IMR-90 (cell line): ENCODE results near the gene CARS2. TPM values are rescaled to one million over a fixed set of nuclear protein-coding genes. Genes with fewer than 3 reads are reported as not detected.
A peak's percentile ranks its signal among the peaks of the same experiment; 100 is the strongest.

Source experiments
- ATAC-seq: fragments of 200-7000 bp; cut with Tn5 transposase; 2 replicates; pipeline ENCODE4 v1.9.1; 2020; ENCODE audit warnings: low read depth, mild to moderate bottlenecking, moderate library complexity
- BruUV-seq: library from RNA; stranded (reverse); fragments of 400-500 nt; replicated peaks from 2 replicates; lab custom pipeline; 2021; lab: Mats Ljungman, UMichigan
- CTCF ChIA-PET: fragments of 300-600 bp; formaldehyde crosslinking; extraction: SDS; loops from one replicate; lab custom pipeline; 2021; ENCODE audit warnings: antibody characterized with exemption; lab: Yijun Ruan, JAX
- POLR2A ChIA-PET: fragments of 300-600 bp; sonication (Branson Sonifier 250); formaldehyde crosslinking; loops from one replicate; lab custom pipeline; 2022; ENCODE audit warnings: antibody characterized with exemption; ENCODE audit not compliant: unreplicated experiment; lab: Charles Lee
- DNase-seq: peaks from one replicate; pipeline ENCODE4 v3.0.0; 2013
- H2AFZ ChIP-seq: replicated peaks from 2 replicates; pipeline ENCODE3; 2013; ENCODE audit warnings: low read length, mild to moderate bottlenecking; ENCODE audit not compliant: poor library complexity
- H2AK5ac ChIP-seq: 2 replicates; pipeline ENCODE4 v1.6.1; 2013; ENCODE audit warnings: low read depth, low read length, inconsistent platforms
- H2AK9ac ChIP-seq: replicated peaks from 2 replicates; pipeline ENCODE3; 2013; ENCODE audit warnings: mild to moderate bottlenecking, low read depth, low read length, moderate library complexity; ENCODE audit not compliant: poor library complexity
- H2BK120ac ChIP-seq: 2 replicates; pipeline ENCODE4 v1.6.1; 2013; ENCODE audit warnings: low read depth, low read length, inconsistent platforms
- H2BK15ac ChIP-seq: 3 replicates; pipeline ENCODE4 v1.6.1; 2013; ENCODE audit warnings: low read depth, low read length, inconsistent platforms
- H2BK20ac ChIP-seq: 2 replicates; pipeline ENCODE4 v1.6.1; 2013; ENCODE audit warnings: low read depth, mild to moderate bottlenecking, inconsistent platforms, low read length, moderate library complexity
- H2BK5ac ChIP-seq: 2 replicates; pipeline ENCODE4 v1.6.1; 2013; ENCODE audit warnings: mild to moderate bottlenecking, low read depth, low read length, inconsistent platforms; ENCODE audit not compliant: poor library complexity, severe bottlenecking
- H3K14ac ChIP-seq: replicated peaks from 2 replicates; pipeline ENCODE4 v1.6.1; 2013; ENCODE audit warnings: low read depth, low read length, inconsistent platforms
- H3K18ac ChIP-seq: 2 replicates; pipeline ENCODE4 v1.6.1; 2013; ENCODE audit warnings: low read depth, low read length, control low read depth
- H3K23ac ChIP-seq: 2 replicates; pipeline ENCODE4 v1.6.1; 2013; ENCODE audit warnings: low read depth, low read length, inconsistent platforms
- H3K27ac ChIP-seq: 2 replicates; pipeline ENCODE4 v1.5.1; 2013; ENCODE audit warnings: mild to moderate bottlenecking, control low read depth, low read length; ENCODE audit not compliant: insufficient read depth
- H3K27me3 ChIP-seq: 2 replicates; pipeline ENCODE4 v1.6.1; 2013; ENCODE audit warnings: low read length; ENCODE audit not compliant: control insufficient read depth, insufficient read depth
- H3K36me3 ChIP-seq: 2 replicates; pipeline ENCODE4 v1.6.1; 2013; ENCODE audit warnings: low read length, mixed read lengths; ENCODE audit not compliant: control insufficient read depth, insufficient read depth
- H3K4ac ChIP-seq: 2 replicates; pipeline ENCODE4 v1.6.1; 2013; ENCODE audit warnings: low read depth, low read length, inconsistent platforms
- H3K4me1 ChIP-seq: 2 replicates; pipeline ENCODE4 v1.6.1; 2013; ENCODE audit warnings: low read length, mixed read lengths; ENCODE audit not compliant: control insufficient read depth, insufficient read depth
- H3K4me2 ChIP-seq: 2 replicates; pipeline ENCODE4 v1.6.1; 2013; ENCODE audit warnings: low read depth, mild to moderate bottlenecking, control low read depth, low read length, moderate library complexity
- H3K4me3 ChIP-seq: 2 replicates; pipeline ENCODE4 v1.5.1; 2013; ENCODE audit warnings: low read depth, mild to moderate bottlenecking, control low read depth, low read length, moderate library complexity; ENCODE audit not compliant: insufficient read depth
- H3K56ac ChIP-seq: 2 replicates; pipeline ENCODE4 v1.6.1; 2013; ENCODE audit warnings: low read length, inconsistent platforms; ENCODE audit not compliant: insufficient read depth; ENCODE audit errors: extremely low read depth
- H3K79me1 ChIP-seq, 2 experiments: 2 replicates each; pipeline ENCODE4 v1.6.1; 2013; ENCODE audit warnings: low read length in 2 of 2, inconsistent platforms in 1 of 2, low read depth in 1 of 2
- H3K9ac ChIP-seq: 2 replicates; pipeline ENCODE4 v1.6.1; 2013; ENCODE audit warnings: low read depth, low read length, control low read depth
- H3K9me1 ChIP-seq: 2 replicates; pipeline ENCODE4 v1.6.1; 2013; ENCODE audit warnings: low read length, inconsistent platforms; ENCODE audit not compliant: insufficient read depth
- H3K9me3 ChIP-seq: 2 replicates; pipeline ENCODE4 v1.6.1; 2013; ENCODE audit warnings: low read length; ENCODE audit not compliant: control insufficient read depth, insufficient read depth
- H4K20me1 ChIP-seq: 2 replicates; pipeline ENCODE4 v1.6.1; 2013; ENCODE audit warnings: low read length, inconsistent platforms; ENCODE audit not compliant: insufficient read depth
- H4K5ac ChIP-seq: 2 replicates; pipeline ENCODE4 v1.6.1; 2013; ENCODE audit warnings: mild to moderate bottlenecking, low read depth, low read length, control low read depth
- H4K8ac ChIP-seq, 2 experiments: 2 replicates each; pipeline ENCODE4 v1.6.1; 2013; ENCODE audit warnings: low read depth in 2 of 2, low read length in 2 of 2, control low read depth in 1 of 2, inconsistent platforms in 1 of 2
- H4K91ac ChIP-seq: 2 replicates; pipeline ENCODE4 v1.6.1; 2013; ENCODE audit warnings: low read depth, low read length, inconsistent platforms; ENCODE audit not compliant: insufficient read depth
- CTCF ChIP-seq: conservative IDR thresholded peaks from 2 replicates; pipeline ENCODE4 v1.5.1; 2012; ENCODE audit warnings: mild to moderate bottlenecking, low read depth, low read length, improper control_type of control experiment
- MAZ ChIP-seq: IDR thresholded peaks from 2 replicates; pipeline ENCODE4 v1.6.1; 2012; ENCODE audit warnings: low read depth, mild to moderate bottlenecking, low read length, improper control_type of control experiment, moderate library complexity, borderline replicate concordance
- WGBS, 2 experiments: methylation state at CpG; one replicate each; pipeline versions ENCODE4 v1.1.5 to v1.1.7; 2013; ENCODE audit warnings: missing lambda C conversion rate in 2 of 2; ENCODE audit not compliant: insufficient read length in 1 of 2; ENCODE audit errors: extremely low coverage in 2 of 2; 5-methylcytosine and 5-hydroxymethylcytosine counted together
- dilution Hi-C: fragments of 300-500 bp; cut with HindIII; formaldehyde crosslinking; loops from one replicate; pipeline ENCODE4 v1.14.3; 2018; ENCODE audit warnings: low sequenced_read_pairs; ENCODE audit not compliant: unreplicated experiment
- in situ Hi-C: fragments of 300-500 bp; cut with MboI; formaldehyde crosslinking; loops from 3 replicates; pipeline ENCODE4 v1.14.3; 2019; ENCODE audit warnings: low sequenced_read_pairs, inconsistent platforms, mixed read lengths
- intact Hi-C: fragments of 100-400 bp; cut with micrococcal nuclease; formaldehyde crosslinking; loops from 2 replicates; pipeline ENCODE4 v1.10.0; 2022
- polyA plus RNA-seq, 3 experiments: library from polyadenylated mRNA; depleted of rRNA; stranded (reverse); fragments of >200 nt; gene quantifications; 2 replicates each; pipeline ENCODE4 v1.2.3, GENCODE V29; 2012; ENCODE audit warnings: low replicate concordance in 1 of 3
- total RNA-seq: library from RNA; depleted of rRNA; stranded (reverse); fragments of >200 nt; gene quantifications from 2 replicates; pipeline ENCODE4 v1.2.3, GENCODE V29; 2012

Gene CARS2
- total and polyA plus RNA-seq, 2 of the 4 experiments (the other 2 are of a cell fraction) = 76.2 to 76.4 TPM

- Histone ChIP-seq H3K36me3 (peaks cover 8% of the 10 kb centered on the region), H4K20me1 (peaks cover 59% of the 10 kb centered on the region), H3K4me1 (peaks cover 11% of the 10 kb centered on the region), H3K4me3 (no peak overlapping the region), H3K18ac (no peak overlapping the region), H2AK9ac (no peak overlapping the region), H2BK15ac (no peak overlapping the region), H2AFZ (no peak overlapping the region), H3K27ac (peak overlapping the region; percentile 78; the same call in 1 of the 2 replicates), H3K4ac (no peak overlapping the region), H4K8ac (no peak overlapping the region; a peak in 1 of 4 replicates), H2BK20ac (no peak overlapping the region), H3K23ac (peak overlapping the region; percentile 50; the same call in 1 of the 2 replicates), H2BK5ac (peak overlapping the region; percentile 86), H3K79me1 (peaks cover 11 to 73% of the 10 kb centered on the region in 2 experiments; a peak in 3 of 4 replicates), H4K5ac (peak overlapping the region; percentile 24; the same call in 1 of the 2 replicates), H2AK5ac (no peak overlapping the region), H2BK120ac (no peak overlapping the region), H4K91ac (no peak overlapping the region; the same call in 1 of the 2 replicates), H3K9ac (peak overlapping the region; percentile 39; the same call in 1 of the 2 replicates), H3K27me3 (no peaks in the 10 kb centered on the region), H3K4me2 (peak overlapping the region; percentile 35; the same call in 1 of the 2 replicates), H3K14ac (no peak overlapping the region), H3K56ac (no peak overlapping the region), H3K9me1 (peaks cover 11% of the 10 kb centered on the region), H3K9me3 (no peaks in the 10 kb centered on the region)
- intact Hi-C loops = no loop called here
- WGBS, 2 experiments = no CpG with 5 or more reads among the region's 8 CpGs
- no peak for TF ChIP-seq MAZ
- no peak for TF ChIP-seq CTCF
- no peak for ATAC-seq
- POLR2A ChIA-PET = no interaction called here
- no TSS peak for BruUV-seq
- in situ Hi-C loops = no loop called here
- dilution Hi-C loops = no loop called here
- DNase-seq = no peak
- CTCF ChIA-PET = interaction anchor here (1.3 kb wide), 1 partner anchor 25 kb away, joined by 3 read pairs; no protein-coding TSS in a partner anchor
These were observed 87.7 kb downstream of the CARS2 start for GRCh38 chr13:110618167-110618566.
